HG03558 (cell line): ENCODE results near the gene PLB1.

ENCODE experiments used
- ATAC-seq: cut with Tn5 transposase; IDR thresholded peaks from one replicate; pipeline ENCODE4 v1.9.1; 2021; ENCODE audit warnings: moderate number of reproducible peaks; ENCODE audit not compliant: unreplicated experiment; ENCODE audit errors: extremely low read depth

Gene PLB1

DNA sequence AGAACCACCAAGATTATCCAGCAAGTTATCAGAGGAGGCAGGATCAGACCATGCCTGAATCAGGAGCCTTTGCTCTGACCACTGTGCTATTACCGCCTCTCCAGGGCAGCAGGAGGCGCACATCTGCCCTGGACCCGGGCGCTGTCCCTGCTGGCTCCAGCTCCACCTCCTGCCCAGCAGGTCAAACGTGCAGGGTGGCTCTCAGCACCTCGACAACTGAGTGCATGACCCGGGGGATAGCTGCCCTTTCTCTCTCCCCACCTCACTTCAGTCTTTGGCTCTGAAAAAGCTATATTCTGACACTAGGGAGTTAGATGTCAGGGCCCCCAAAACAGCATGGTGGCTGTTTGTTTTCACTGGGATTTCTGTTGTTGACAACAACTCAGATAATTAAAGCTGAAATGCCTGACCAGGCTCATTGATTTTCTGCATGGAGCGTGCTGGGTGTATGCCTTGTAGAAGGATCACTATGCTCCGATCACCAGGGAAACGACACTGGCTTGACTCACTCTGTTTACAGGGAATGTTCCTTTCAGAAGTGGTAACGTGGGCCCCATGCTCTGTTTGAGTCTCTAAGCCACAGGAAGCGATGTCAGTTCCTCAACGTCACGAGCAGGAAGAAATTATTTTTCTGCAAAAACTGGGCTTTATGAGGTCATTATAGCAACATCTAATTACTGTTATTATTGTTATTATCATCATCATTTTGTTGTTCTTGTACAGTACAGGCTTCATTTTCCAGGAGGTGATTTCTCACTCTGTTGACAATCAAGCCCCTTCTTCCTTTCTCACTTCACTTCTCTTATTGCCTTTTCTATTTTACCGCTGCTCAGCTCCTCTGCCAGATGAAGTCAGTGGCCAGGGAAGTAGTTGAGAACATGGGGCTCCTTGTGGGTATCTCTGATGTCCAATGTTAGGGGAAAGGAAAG lies 125.6 kb downstream of the PLB1 start:
- ATAC-seq = no peak

DNA sequence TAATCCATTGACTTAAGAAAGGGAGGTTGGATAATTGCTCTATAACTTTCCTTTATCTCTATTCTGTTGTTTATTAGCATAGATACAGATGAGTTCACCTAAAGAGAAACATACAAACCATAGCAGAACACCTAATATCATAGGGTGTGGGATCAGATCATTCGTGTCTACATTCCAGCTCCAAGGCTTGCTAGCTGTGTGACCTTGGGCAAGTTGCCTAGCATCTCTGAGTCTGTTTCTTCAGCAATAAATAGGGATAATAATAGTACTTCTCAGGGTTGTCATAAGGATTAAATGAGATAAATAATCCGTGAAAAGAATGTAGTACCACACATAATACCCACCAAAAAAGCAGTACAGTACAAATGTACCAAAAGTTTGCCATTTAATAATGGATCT lies 126.2 kb downstream of the PLB1 start:
- no peak for ATAC-seq

DNA sequence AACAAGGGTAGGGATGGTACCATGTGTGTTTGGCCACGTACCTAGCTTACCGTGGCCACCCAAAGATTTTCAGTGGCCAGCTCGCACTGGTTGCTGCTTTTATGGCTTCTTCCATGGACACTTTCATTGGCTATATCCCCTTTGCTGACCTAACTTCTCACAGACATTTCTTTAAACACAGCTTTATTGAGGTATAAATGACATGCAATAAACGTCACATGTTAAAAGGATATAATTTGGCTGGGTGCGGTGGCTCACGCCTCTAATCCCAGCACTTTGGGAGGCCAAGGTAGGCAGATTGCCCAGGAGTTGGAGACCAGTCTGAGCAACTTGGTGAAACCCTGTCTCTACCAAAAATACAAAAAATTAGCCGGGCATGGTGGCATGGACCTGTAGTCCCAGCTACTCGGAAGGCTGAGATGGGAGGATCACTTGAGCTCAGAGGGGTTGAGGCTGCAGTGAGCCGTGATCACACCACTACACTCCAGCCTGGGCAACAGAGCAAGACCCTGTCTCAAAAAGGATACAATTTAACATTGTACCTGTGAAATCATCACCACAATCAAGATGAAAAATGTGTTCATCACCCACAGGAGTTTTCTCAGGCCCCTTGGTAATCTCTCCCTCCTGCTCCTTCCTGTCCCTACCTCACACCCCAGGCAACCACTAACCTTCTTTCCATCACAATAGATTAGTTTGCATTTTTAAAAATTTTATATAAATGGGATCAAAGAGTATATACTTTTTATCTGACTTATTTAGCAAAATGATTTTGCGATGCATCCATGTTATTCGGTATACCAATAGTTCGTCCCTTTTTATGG lies 127.9 kb downstream of the PLB1 start:
- ATAC-seq = no peak

DNA sequence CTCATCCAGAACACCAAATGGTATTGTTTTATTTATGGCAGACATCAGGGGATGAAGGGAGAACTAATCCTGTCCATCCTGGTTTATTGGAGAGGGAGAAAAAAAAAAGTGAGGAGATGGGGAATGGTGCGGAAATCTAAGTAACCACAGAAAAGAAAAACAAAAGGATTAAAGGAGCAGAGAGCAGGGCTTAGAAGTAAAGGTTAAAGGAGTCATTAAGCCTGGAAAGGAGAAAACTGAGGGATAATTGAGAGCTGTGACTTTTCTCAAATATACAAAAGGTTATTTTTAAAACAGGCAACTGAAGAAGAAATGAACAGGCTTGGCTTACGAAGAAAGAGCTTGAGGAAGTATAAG lies 128.6 kb downstream of the PLB1 start:
- ATAC-seq = no peak

DNA sequence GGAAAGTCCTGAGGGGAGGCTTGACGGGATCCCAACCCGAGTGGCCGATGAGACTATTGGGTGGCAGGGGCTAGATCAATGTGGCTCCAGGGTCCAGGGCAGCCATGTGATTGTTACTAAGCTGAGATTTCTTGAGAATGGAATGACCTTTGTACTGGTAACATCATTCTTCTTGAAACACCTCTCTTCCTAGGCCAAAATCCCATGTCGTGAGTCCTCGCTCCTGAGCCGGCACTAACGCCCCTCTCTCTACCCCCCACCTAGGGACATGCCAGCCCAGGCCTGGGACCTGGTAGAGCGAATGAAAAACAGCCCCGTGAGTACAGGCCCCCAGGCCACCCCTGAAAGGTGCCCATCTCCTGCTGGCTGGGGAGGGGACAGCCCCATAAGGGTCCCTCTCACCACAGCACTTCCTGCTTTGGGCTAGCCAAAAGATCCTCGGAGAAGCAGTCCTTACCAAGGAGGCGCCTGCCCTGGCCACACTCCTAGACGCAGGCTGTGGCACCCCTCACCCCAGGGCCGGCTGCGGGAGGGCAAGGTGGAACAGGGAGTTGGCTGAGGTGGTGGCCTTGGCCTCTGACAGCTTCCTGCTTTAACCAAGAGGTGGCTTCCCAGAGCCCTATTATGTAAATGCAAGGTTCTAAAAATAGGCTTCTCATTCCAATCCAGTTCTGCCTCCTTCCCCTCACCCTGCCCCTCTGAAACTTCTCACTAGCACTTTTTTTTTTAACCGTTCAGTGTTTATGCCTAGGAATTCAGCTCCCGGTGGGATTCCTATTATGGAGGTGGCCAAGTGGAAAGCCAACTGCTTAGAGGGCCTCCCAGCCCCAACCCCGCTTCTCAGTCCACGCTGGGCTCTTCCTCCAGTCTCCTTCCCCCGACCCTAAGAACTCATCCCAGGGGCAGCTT lies 129.2 kb downstream of the PLB1 start:
- ATAC-seq = no peak

DNA sequence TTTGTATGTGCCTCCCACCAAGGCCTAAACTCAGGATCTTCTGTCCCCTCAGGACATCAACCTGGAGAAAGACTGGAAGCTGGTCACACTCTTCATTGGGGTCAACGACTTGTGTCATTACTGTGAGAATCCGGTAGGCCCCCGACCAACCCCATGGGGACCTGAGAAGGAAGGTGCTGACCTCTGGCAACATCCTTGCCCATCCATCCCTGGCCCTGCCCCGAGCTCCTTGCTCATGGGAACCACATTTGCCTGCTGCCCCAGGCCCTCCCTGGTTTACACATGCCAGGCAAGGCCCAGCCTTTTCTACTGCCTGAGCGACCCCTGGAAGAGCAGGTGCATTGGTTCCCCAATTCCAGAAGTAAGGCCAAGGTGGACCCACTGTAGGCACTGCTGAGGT lies 130.5 kb downstream of the PLB1 start:
- ATAC-seq = no peak

DNA sequence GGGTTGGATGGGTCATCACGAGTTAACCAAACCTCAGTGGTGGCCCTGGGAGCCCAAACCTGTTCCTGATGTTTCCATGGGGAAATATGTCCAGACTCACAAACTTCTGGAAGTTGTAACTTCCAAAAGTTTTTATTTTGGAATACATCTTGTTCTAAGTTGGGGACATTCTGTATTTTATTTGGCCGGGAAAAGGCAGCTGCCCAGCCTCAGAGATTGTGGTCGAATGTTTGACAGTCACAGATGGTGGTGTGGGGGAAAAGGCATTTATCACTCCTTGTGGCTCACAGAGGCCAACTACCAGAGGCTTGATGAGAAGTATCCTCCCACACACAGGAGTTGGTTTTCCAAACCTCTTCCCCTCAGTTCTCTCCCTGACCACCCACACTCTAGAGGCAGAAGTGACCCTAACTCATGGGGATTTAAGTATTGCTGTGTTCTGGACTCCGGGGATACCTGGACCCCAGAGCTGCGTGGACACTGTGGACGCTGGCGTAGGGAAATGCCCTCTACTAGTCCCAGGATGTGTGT lies 131.1 kb downstream of the PLB1 start:
- no peak for ATAC-seq

DNA sequence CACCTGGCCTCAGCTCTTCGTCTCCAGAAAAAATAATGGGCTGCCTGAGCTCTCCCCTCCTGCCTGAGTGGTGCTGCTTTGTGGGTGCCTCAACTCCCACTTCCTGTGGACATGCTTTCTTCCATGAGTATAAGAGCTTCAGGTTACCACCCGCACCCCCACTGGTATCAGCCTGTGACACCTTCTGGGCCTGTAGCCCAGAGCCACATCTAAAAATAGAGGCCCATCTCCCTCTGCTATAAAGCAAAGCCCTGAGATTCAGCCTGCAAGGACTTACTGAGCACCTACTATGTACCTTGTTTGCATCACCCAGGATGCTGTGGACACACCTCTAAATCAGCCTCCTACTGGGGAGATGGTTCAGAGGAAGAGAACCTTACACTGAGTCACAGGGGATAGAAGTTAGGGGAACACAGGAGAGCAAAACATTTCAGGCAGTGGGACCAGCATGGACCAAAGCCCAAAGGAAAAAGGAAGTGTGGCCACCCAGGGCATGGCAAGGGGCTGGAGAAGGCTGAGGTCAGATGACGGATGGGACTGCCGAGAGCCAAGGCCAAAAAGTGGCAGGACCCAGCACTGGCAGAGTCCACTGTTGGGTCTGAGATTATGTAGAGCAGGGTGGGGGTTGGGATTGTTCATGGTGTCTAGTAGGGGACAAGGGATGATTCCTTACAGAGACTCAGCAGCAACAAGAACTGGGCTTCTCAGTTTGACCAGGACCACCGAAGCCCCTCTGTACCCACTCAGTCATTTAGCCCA lies 132.0 kb downstream of the PLB1 start:
- no peak for ATAC-seq

DNA sequence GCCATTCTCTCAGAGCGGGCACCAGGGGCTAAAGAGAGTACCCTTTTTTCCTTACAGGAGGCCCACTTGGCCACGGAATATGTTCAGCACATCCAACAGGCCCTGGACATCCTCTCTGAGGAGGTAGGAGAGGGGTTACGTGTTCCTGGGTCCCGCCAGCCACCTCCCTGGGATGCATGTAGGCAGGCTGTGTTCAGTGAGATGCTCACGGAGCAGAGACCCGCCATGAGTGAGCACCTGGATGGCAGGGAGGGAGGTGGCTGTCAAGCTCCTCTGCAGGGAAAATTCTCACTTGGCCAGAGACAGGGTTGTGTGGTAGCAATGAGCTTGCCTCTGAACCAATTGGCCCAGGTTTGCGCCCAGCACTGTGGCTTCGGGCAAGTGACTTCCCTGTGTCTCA lies 132.6 kb downstream of the PLB1 start:
- no peak for ATAC-seq

DNA sequence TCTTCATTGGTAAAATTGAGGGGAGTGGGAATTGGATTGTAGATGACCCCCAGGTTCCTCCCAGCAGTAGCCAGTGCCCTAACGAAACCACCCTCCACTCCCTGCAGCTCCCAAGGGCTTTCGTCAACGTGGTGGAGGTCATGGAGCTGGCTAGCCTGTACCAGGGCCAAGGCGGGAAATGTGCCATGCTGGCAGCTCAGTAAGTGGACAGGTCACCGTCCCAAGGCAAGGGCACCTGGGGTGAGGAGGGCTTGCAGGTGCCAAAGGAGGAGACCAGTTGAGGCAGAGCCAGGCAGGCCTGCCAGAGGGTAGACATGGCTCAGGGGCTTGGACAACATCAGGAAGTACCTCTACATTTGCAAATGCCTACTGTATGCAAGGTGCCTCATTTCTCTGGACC lies 133.1 kb downstream of the PLB1 start:
- ATAC-seq = no peak

DNA sequence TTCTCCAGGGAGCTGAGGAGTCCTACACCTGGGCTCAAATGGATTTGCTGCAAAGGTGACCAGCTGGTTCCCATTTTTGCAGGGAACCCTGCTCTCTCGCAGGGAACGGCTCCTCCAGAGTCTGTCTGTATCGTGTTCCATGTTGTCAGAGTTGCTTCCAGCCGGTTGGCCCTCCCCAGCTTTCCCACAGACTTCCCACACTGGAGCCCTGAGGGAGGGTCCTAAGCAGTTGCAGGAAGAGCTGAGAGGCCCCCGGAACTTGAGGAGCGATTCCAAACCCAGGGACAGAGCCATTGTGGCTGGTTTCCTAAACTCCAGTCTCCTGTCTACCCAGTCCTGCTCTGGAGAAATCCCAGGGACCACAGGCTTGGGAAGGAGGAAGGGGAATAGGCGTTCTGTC lies 134.1 kb downstream of the PLB1 start:
- ATAC-seq = no peak

DNA sequence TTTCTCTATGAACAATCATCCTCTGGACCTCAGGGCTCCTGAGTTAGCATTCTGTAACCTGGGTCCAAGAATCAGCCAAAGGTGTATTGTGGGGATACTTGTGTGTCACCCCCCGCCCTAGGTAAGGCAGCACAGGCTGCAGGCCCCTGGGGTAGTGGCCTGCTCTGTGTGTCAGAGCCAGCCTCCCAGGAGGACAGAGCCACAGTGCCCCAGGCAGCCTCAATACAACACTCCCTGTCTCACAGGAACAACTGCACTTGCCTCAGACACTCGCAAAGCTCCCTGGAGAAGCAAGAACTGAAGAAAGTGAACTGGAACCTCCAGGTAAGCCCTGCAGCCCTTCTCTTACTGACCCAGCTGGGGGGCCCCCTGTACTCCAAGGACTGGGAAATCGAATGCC lies 134.5 kb downstream of the PLB1 start:
- ATAC-seq = no peak

DNA sequence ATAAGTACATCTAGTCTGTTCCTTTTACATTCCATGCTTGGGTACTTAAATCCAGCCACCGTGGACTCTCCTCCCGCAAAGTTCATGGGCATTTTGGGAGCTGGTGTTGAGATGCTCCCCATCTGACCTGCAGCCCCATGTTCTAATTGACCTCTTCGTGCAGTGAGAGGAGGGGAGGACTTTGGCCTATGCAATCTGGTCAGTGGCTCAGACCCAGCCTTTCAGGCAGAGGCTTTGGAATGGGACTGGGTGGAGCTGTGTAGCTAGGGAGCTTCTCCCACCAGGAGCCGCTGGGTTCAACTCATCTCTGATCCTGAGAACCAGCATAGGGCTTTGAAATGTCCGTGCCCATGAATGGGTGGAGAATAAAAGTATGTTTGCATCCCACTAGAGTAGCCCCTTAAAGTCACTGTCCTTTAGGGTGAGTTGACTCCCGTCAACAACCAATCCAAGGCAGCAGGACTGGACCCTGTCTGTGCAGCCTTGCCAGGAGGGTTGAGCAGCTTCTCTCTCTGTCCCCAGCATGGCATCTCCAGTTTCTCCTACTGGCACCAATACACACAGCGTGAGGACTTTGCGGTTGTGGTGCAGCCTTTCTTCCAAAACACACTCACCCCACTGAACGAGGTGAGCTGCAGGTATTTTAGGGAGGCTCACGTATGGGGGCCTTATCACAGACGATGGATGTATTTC lies 135.8 kb downstream of the PLB1 start:
- no peak for ATAC-seq

DNA sequence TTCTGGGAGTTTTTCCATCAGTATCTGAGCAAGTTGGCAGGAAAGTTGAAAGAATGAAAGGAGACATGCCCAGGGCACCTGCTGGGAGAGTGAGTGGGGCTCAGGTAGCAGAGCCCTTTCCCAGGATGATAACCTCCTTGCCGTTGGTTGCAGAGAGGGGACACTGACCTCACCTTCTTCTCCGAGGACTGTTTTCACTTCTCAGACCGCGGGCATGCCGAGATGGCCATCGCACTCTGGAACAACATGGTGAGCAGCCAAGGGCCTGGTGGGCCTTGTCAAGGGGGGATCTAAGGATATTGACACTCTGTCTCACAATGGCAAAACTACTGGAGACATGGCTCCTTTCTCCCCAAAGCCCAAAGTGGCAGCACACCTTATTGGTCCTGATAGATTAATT lies 136.9 kb downstream of the PLB1 start:
- ATAC-seq = no peak

DNA sequence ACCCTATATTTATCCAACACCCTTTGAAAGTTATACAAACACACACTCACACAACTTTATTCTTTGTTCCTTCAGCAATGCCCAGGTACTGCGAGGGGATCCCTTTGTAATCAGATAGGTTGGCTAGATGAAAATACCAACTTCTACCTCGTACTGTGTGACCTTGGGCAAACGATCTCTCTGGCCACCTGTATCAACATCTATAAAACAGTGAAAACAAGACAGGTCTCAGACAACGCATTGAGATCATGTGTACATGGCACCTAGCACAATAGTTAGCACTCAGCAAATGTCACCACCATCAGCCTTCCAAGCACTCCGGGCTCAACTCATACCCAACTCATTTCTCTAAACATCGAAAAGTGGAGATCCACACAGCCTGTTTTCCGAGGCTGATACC lies 137.3 kb downstream of the PLB1 start:
- no peak for ATAC-seq

DNA sequence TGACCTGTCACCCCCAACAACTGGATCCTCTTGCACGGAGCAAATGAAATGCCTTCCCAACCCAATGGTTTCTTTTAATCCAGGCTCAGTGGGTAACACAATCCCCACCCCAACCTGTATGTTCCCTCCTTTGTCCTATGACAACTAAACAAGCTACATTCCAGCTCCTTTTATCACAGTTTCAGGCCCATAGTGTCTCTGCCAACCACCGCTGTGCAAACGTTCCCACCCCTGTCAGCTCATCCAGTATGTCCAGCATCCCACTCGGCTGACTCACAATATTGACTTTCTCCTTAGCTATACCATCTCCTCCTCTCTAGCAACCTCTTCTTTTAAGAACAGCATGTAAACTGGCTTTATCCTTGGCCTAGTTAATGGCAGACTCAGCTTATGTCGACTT lies 137.9 kb downstream of the PLB1 start:
- ATAC-seq = no peak

DNA sequence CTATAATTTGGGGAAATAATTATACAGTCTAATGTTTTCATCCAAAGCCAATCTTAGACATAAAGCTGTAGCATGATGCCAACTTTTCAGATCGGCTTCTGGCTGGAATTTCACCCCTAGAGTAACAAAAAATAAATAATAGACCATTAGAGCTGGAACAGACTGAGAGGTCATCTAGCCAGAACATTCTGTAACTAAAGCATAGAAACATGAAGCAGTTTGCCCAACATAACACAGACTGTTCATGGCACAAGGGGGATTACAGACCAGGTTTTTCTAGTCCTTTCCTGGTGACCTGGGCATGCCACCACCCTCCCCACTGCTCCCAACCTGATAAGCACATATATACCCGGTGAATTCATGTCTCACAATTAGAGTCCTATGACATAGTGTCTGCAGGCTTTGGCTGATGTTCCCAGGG lies 139.3 kb downstream of the PLB1 start:
- ATAC-seq = no peak

DNA sequence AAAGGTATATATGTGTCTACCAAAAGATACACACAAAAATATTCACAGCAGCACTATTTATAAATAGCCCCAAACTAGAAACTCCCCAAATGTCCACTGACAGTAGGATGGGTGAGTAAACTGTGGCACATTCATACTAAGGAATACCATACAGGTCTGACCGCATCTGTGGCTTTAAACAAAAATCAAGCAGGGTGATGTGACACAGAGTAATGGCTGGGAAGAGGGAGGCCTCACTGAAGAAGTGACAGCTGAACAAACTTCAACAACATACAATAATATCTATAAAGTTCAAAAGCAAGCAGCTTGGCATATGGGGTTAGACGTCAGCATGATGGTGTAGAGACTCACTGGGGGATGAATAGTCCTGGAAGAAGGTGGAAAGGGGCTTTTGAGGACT lies 140.6 kb downstream of the PLB1 start:
- no peak for ATAC-seq
